Panc1 (cell line): Measurements from ENCODE around the gene SLC35F5.

Experiments
- CTCF ChIP-seq: fragments of 450-650 bp; IDR thresholded peaks from 2 replicates; pipeline ENCODE4 v1.5.1; 2017; ENCODE audit warnings: mild to moderate bottlenecking
- POLR2AphosphoS5 ChIP-seq: IDR thresholded peaks from 2 replicates; pipeline ENCODE4 v1.6.1; 2012; ENCODE audit warnings: mild to moderate bottlenecking, low read depth, low read length, moderate library complexity
- REST ChIP-seq, 2 experiments: IDR thresholded peaks; 2 replicates each; pipeline ENCODE4 v1.6.1; 2011 to 2012; ENCODE audit warnings: low read depth in 2 of 2, control low read depth in 1 of 2, low read length in 1 of 2, mild to moderate bottlenecking in 1 of 2, moderate library complexity in 1 of 2; ENCODE audit not compliant: insufficient read depth in 1 of 2
- SIN3A ChIP-seq: IDR thresholded peaks from 2 replicates; pipeline ENCODE4 v1.6.1; 2012; ENCODE audit warnings: low read depth, mild to moderate bottlenecking, low read length, moderate library complexity, borderline replicate concordance; ENCODE audit not compliant: insufficient read depth

GRCh38 chr2:113739849-113740248 lies 16.6 kb downstream of the SLC35F5 start:
- TF ChIP-seq POLR2AphosphoS5 (no peak), CTCF (no peak), REST (IDR thresholded peaks at IDR 0.05; ENCODE audit: insufficient read depth in 1 of 2, low read depth in 2 of 2, low read length in 1 of 2) (no peak), SIN3A (no peak)
